ENCODE data around the gene CLPTM1.
"Not testable (repeated sequence)": the region's sequence is repeated elsewhere in the genome, so short reads cannot be mapped to it uniquely, and the experiment has no call there.

Gene CLPTM1

GRCh38 chr19:44954649-44955504 is at the start of gene CLPTM1:
TSS of gene CLPTM1 (plus strand) at chr19:44955380. CDS start at chr19:44955396, 16 bp downstream.
- TF ChIP-seq CTCF (IDR thresholded peaks at IDR 0.05; ENCODE audit: borderline replicate concordance, control extremely low read depth, extremely low read depth, insufficient read depth, missing control alignments), result no peak
- in situ Hi-C loops (cut with MboI; ENCODE audit: low sequenced_read_pairs, unreplicated experiment), result loop anchor here (10.0 kb wide), 1 partner anchor 170 kb away; no protein-coding TSS in a partner anchor

GRCh38 chr19:44905437-44906160 is 49.6 kb upstream of the CLPTM1 start, which contains the start of gene APOE:
TSS of gene APOE (plus strand) at chr19:44905796. CDS start at chr19:44906625, 829 bp downstream.
- TF ChIP-seq CTCF (IDR thresholded peaks at IDR 0.05; ENCODE audit: borderline replicate concordance, control extremely low read depth, extremely low read depth, insufficient read depth, missing control alignments), result no peak
- in situ Hi-C loops (cut with MboI; ENCODE audit: low sequenced_read_pairs, unreplicated experiment), result no loop called here
- no peak for DNase-seq (ENCODE audit: low spot score)

More at GRCh38 chr19:44954649-44955504, at the start of gene CLPTM1:
- DNase-seq (ENCODE audit: low spot score), result peak; percentile 98

- no peak for DNase-seq (ENCODE audit: low spot score)
- TF ChIP-seq CTCF (IDR thresholded peaks at IDR 0.05; ENCODE audit: borderline replicate concordance, control extremely low read depth, extremely low read depth, insufficient read depth, missing control alignments), result no peak
- in situ Hi-C loops (cut with MboI; ENCODE audit: low sequenced_read_pairs, unreplicated experiment), result no loop called here
Measured at GRCh38 chr19:44907613-44908012, 47.6 kb upstream of the CLPTM1 start.

- no peak for DNase-seq (ENCODE audit: low spot score)
- in situ Hi-C loops (cut with MboI; ENCODE audit: low sequenced_read_pairs, unreplicated experiment), result no loop called here
- no peak for TF ChIP-seq CTCF (IDR thresholded peaks at IDR 0.05; ENCODE audit: borderline replicate concordance, control extremely low read depth, extremely low read depth, insufficient read depth, missing control alignments)
Measured at GRCh38 chr19:44908074-44908835, 46.9 kb upstream of the CLPTM1 start.

- no peak for TF ChIP-seq CTCF (IDR thresholded peaks at IDR 0.05; ENCODE audit: borderline replicate concordance, control extremely low read depth, extremely low read depth, insufficient read depth, missing control alignments)
- in situ Hi-C loops (cut with MboI; ENCODE audit: low sequenced_read_pairs, unreplicated experiment), result no loop called here
- no peak for DNase-seq (ENCODE audit: low spot score)
Measured at GRCh38 chr19:44908836-44909261, 46.3 kb upstream of the CLPTM1 start.

GRCh38 chr19:44909775-44910174 is 45.4 kb upstream of the CLPTM1 start:
- TF ChIP-seq CTCF (IDR thresholded peaks at IDR 0.05; ENCODE audit: borderline replicate concordance, control extremely low read depth, extremely low read depth, insufficient read depth, missing control alignments), result no peak
- in situ Hi-C loops (cut with MboI; ENCODE audit: low sequenced_read_pairs, unreplicated experiment), result no loop called here
- no peak for DNase-seq (ENCODE audit: low spot score)

- DNase-seq (ENCODE audit: low spot score); in situ Hi-C loops (cut with MboI; ENCODE audit: low sequenced_read_pairs, unreplicated experiment): not testable (repeated sequence)
Measured at GRCh38 chr19:44911896-44912295, 43.3 kb upstream of the CLPTM1 start.

Measured in GM13976 (cell line).